Lower leg skin (tissue), 4 donors: ENCODE data around the gene C6orf89. TPM values are rescaled to one million over a fixed set of nuclear protein-coding genes. Genes with fewer than 3 reads are reported as not detected.
"Not testable (repeated sequence)": the region's sequence is repeated elsewhere in the genome, so short reads cannot be mapped to it uniquely, and the experiment has no call there.

Experiments
- DNase-seq, 2 donors: peaks; one replicate each; pipeline ENCODE4 v3.0.0-alpha.2; 2019; ENCODE audit warnings: low spot score in 2 of 2
- H3K4me3 ChIP-seq: fragments of 200-600 bp; sonication (generic); 2 replicates; pipeline ENCODE4 v1.5.1; 2017; ENCODE audit warnings: mild to moderate bottlenecking, low read depth; ENCODE audit not compliant: poor library complexity, severe bottlenecking
- CTCF ChIP-seq, 3 donors: fragments of 450-650 bp; IDR thresholded peaks; one replicate each; pipeline ENCODE4 v1.5.1; 2016; ENCODE audit warnings: antibody characterized with exemption in 3 of 3, mild to moderate bottlenecking in 3 of 3, moderate library complexity in 2 of 3
- POLR2A ChIP-seq, 2 donors: fragments of 450-650 bp; IDR thresholded peaks; one replicate each; pipeline ENCODE4 v1.6.1; 2016 to 2017; ENCODE audit warnings: antibody characterized with exemption in 2 of 2, mild to moderate bottlenecking in 1 of 2, moderate library complexity in 1 of 2
- WGBS, 2 donors: methylation state at CpG; one replicate each; pipeline ENCODE4 v1.1.5; 2018; 5-methylcytosine and 5-hydroxymethylcytosine counted together
- intact Hi-C: fragments of 100-400 bp; cut with DNase I; formaldehyde crosslinking; loops from one replicate; pipeline ENCODE4 v1.15.0; 2023; ENCODE audit warnings: low total_unique reads
- total RNA-seq, 4 donors: library from RNA; depleted of rRNA; stranded (reverse); fragments of >200 nt; gene quantifications; one replicate each; pipeline ENCODE4 v1.1.0, GENCODE V29; 2016

The C6orf89 gene
- total RNA-seq, 4 donors from 2014 or later: 27.5 to 47.4 (median 30.5) TPM

DNA sequence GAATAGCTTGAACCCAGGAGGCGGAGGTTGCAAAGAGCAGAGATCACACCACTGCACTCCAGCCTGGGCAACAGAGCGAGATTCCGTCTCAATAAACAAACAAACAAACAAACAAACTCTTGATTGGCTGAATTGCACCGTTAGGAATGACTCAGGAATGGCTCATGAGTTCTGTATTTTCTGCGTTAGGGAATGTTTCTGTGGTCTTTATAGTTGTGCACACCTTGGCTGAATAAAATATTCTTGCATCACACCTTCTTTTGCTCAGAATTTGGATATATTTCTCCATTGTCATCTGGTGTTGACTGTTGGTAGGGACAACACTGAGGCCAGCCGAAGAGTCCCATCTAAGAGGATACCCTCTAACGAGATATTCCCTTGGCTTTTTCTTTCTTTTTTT is 49.1 kb downstream of the C6orf89 start:
- TF ChIP-seq CTCF (IDR thresholded peaks at IDR 0.05) (no peak), POLR2A (IDR thresholded peaks at IDR 0.05) (no peak)

DNA sequence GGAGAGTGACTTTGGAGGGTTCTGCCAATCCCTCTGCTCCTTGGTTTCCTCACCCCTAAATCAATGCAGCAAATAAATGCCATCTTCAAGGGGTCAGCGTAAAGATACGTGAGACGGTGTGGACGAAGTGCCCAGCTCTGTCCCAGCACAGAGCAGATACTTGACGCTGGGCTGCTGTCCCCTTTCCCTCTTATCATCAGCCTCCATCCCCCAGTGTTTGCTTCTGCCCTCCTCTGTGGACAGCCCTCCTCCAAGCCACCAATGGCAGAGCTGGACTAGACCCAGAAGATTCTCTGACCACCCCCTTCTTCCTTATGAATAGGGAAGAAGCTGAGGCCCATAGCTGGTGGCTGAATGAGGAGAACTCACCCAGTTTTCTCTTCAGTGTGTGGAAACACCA is 51.1 kb downstream of the C6orf89 start:
- DNase-seq: peak in 1 of 2 donors; percentile 25
- intact Hi-C loops: no loop called here
- no peak overlapping the region for H3K4me3 ChIP-seq
- WGBS, 2 donors: 95% methylated on average over 5 of the region's 5 CpGs
- TF ChIP-seq POLR2A (IDR thresholded peaks at IDR 0.05) (no peak), CTCF (IDR thresholded peaks at IDR 0.05) (no peak)

More for the DNA sequence above, 49.1 kb downstream of the C6orf89 start:
- WGBS, 2 donors: 93 to 94% methylated on average over 7 of the region's 7 CpGs
- no peak for DNase-seq
- no peak overlapping the region for H3K4me3 ChIP-seq
- intact Hi-C loops: no loop called here

GRCh38 chr6:36937896-36938295 is 52.1 kb downstream of the C6orf89 start:
- no peak overlapping the region for H3K4me3 ChIP-seq
- intact Hi-C loops: no loop called here
- no peak for DNase-seq
- TF ChIP-seq CTCF (IDR thresholded peaks at IDR 0.05): no peak
- no peak for TF ChIP-seq POLR2A (IDR thresholded peaks at IDR 0.05)
- WGBS, 2 donors: 96% methylated on average over 6 of the region's 6 CpGs

DNA sequence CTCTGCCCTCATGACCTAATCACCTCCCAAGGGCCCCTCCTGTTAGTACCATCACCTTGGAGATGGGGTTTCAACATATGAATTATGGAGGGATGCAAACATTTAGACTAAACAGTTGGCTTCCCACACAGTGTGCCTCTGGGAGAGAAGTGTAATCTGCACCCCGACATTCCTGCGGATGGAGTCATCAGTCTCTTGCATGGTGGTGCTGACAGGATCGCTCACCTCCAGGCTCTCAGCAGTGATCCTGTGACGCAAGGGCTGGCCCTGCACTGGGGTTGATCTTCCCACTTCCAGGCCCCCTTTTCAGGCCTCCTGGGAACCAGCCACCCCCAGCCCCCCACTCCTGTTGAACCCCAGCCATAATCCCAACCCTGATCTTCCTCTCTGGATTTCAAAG is 52.8 kb downstream of the C6orf89 start:
- intact Hi-C loops: no loop called here
- WGBS, 2 donors: 79 to 95% methylated on average over 2 to 4 of the region's 4 CpGs

GRCh38 chr6:36939005-36939404 is 53.3 kb downstream of the C6orf89 start:
- WGBS, 2 donors: 83 to 93% methylated on average over 5 of the region's 5 CpGs
- intact Hi-C loops: not testable (repeated sequence)
- DNase-seq: peak in 1 of 2 donors; percentile 43

More for the DNA sequence above, 52.8 kb downstream of the C6orf89 start:
- TF ChIP-seq POLR2A (IDR thresholded peaks at IDR 0.05) (no peak), CTCF (IDR thresholded peaks at IDR 0.05) (no peak)
- DNase-seq: peak in 1 of 2 donors; percentile 39
- H3K4me3 ChIP-seq: no peak overlapping the region

GRCh38 chr6:36940027-36940426 is 54.3 kb downstream of the C6orf89 start:
- TF ChIP-seq CTCF (IDR thresholded peaks at IDR 0.05) (no peak), POLR2A (IDR thresholded peaks at IDR 0.05) (no peak)
- no peak overlapping the region for H3K4me3 ChIP-seq
- WGBS, 2 donors: 88 to 90% methylated on average over 10 of the region's 10 CpGs
- peak in 1 of 2 donors; percentile 63 for DNase-seq
- intact Hi-C loops: no loop called here

More at GRCh38 chr6:36939005-36939404, 53.3 kb downstream of the C6orf89 start:
- H3K4me3 ChIP-seq: not testable (repeated sequence)

DNA sequence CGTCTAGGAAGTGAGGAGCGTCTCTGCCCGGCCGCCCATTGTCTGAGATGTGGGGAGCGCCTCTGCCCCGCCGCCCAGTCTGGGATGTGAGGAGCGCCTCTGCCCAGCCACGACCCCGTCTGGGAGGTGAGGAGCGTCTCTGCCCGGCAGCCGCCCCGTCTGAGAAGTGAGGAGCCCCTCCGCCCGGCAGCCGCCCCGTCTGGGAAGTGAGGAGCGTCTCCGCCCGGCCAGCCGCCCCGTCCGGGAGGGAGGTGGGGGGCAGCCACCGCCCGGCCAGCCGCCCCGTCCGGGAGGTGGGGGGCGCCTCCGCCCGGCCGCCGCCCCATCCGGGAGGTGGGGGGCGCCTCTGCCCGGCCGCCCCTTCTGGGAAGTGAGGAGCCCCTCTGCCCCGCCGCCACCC is 55.8 kb downstream of the C6orf89 start:
- DNase-seq: peak in 1 of 2 donors; percentile 67
- intact Hi-C loops, H3K4me3 ChIP-seq: not testable (repeated sequence)
- WGBS, 2 donors: 93 to 94% methylated on average over 3 to 6 of the region's 40 CpGs

DNA sequence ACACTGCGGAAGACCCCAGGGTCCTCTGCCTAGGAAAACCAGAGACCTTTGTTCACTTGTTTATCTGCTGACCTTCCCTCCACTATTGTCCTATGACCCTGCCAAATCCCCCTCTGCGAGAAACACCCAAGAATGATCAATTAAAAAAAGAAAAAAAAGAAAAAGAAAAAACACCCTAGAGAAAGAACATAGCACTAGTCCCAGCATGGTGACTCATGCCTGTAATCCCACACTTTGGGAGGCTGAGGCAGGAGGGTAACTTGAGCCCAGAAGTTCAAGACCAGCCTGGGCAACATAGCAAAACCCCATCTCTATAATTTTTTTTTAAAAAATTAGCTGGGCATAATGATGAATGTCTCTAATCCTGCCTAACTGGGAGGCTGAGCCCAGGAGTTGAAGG is 56.6 kb downstream of the C6orf89 start:
- intact Hi-C loops, H3K4me3 ChIP-seq, DNase-seq: not testable (repeated sequence)
- 83 to 89% methylated on average over 1 to 2 of the region's 2 CpGs for WGBS, 2 donors
